GM18873 (cell line): ENCODE measurements around the gene PLCXD1.
A peak's percentile ranks its signal among the peaks of the same experiment; 100 is the strongest.
"Not testable (repeated sequence)": the region's sequence is repeated elsewhere in the genome, so short reads cannot be mapped to it uniquely, and the experiment has no call there.

Experiments
- ATAC-seq: cut with Tn5 transposase; IDR thresholded peaks from one replicate; pipeline ENCODE4 v1.9.1; 2021; ENCODE audit warnings: mild to moderate bottlenecking, moderate library complexity, moderate number of reproducible peaks; ENCODE audit not compliant: unreplicated experiment, low FRiP score

PLCXD1 gene

DNA sequence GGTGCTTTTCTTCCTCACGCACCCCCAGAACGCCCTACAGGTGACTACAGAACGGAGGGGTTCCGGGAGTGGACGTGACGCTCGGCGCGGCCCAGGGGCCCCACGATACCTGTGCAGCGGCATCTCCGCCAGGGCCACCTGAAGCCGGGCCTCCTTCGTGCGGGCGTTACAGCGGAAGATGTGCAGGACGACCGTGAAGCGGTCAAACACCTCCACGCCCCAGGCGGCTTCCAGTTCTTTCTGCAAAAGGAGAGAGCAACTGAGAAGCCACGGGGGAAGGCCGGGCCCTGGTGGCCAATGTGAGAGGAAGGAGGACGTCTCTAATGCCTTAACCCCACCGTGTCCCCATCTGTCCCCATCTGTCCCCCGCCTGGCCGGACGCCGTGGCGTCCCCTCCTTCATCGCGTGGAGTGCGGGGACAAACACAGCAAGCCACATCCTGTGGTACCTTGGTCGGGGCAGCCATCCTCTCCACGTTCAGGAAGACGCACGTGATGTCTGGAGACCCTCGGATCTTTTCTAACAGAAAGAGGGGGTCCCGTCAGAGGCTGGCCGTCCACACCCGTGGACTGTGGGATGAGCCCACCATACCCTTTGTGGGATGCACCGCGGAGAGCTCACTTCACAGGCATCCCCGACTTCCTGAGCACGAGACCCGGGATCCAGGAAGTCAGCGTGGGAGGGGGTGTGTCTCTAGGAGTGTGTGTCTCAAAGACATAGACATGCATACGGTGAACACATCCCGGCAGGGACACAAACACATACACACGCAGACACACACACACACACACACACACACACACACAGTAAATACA is 33.8 kb downstream of the PLCXD1 start:
- ATAC-seq = no peak

DNA sequence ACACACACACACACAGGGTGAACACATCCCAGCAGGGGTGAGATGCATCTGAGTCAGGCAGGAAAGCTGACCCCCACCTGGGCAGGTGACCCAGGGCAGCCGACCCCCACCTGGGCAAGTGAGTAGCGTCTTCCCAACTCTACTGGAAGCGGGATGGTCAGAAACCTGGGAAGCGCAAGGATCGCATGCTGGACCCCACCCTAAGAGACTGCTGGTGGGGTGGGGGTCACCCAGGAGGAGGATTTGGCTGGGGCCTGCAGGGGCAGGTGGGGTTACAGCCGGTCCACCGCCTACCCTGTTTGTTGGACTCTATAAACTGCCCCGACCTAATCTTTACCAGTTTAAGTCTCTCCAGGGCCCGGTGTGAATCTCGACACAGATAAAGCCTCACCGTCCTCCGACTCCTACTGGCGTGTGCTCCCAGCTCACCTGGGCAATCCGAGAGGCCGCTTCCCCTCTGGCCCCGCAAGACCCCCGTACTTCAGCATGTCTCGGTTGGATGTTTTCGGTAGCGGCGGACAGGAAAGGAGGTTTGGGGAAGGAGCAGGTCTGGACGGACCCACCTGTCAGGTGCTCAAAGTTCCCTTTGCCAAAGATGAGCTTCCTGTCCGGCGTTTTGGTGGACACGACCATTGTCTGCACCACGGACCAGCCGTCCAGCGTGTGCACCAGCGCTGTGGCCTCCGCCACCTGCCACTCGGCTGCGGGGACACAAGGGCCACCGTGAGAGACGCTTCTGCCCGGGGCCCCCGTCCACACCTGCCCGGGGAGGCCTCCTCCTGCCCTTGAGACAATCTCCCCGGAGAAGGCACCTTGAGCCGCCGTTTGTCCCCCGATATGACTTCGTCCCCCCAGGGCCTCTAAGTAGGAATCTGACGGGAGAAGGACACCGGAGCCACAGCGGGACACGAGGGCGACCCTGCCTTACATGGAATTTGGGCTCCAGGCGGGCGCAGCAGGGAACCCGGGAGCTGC is 35.5 kb downstream of the PLCXD1 start:
- no peak for ATAC-seq

DNA sequence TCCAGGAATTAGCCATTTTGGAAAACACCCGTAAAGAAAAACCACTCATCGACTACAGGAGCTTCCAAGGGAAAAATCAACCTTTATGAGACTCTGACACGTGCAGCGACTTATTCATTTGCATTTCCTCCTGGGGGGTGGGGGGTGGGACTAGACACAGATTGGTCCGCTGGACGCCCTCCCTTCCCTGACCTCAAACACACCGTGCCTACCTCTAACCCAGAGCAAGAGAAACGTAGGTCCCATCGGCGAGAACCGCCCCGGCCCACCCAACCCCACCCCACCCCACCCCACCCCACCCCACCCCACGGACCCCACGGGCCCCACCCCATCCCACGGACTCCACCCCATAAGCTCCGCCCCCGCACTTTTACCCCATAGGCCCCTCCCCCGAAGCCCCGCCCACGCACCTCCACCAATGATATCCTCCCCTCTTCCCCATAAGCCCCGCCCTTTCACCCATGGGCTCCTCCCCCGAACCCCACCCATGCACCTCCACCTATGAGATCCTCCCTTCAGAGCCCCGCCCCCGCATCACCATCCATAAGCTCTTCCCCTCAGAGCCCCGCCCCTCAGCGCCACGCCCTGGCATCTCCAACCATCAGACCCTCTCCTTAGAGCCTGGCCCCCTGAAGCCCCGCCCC is 36.4 kb downstream of the PLCXD1 start:
- no peak for ATAC-seq

DNA sequence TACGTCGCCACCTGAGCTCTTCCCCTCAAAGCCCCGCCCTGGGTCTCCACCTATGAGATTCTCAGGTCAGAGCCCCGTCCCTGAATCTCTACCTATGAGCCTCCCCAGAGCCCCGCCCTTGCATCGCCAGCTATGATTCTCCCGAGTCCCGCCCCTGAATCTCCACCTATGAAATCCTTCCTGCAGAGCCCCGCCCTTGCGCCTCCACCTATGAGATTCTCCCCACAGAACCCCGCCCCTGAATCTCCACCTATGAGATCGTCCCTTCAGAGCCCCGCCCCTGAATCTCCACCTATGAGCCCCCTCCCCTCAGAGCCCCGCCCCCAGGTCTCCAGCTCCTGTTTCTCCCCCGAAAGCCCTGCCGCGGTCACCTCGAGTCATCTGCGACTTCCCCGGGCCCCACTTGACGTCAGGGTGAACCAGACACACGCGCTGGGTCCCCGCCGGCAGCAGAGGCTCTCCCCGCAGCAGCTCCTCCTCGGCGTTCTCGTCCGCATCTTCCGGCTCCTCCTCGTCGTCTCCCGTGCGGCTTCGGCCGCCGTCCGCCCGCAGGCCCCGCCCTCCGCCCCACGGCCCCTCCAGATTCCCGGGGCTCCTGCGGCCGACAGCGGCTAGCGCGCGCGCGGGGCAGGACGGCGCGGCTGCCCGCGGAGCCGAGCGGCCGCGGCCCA is 37.0 kb downstream of the PLCXD1 start:
- ATAC-seq = peak; percentile 65

DNA sequence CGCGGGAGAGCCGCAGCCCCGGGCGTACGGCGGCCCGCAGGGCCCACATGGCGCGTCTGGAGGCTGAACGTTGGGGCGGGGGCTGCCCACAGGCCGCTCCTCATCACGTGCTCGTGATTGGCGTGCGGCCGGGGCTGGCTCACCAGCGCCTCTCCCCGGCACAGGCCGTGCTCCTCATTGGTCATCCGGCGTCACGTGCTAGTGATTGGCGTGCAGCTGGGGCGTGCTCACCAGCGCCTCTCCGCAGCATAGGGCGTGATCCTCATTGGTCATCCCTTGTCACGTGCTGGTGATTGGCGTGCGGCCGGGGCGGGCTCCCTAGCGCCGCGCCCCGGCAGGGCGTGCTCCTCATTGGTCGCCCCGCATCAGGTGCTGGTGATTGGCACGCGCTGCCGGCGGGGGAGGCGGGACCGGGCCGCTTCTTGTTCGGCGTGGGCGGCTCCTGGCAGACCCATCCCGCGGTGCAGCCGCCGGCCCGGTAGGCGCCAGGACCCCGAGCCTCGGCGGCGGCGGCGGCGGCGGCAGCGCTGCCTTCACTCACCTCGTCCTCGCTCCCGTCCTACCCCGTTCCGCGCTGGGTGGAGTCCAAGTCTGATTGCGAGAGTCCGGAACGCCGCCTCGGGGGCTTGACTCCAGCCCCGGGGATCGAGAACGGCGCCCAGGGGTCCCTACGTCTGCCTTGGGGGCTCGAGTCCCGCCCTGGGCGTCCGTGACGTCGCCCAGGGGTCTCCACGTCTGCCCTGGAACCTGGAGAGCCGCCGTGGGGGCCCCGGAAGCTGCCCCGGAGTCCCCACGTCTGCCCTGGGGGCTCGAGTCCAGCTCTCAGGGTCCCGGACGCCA is 37.8 kb downstream of the PLCXD1 start, which contains the start of gene GTPBP6:
GTPBP6 (minus strand) TSS at position 58 of the 840 bp plus-strand sequence; CDS start at position 49, 9 bp downstream.
- peak; percentile 93 for ATAC-seq

DNA sequence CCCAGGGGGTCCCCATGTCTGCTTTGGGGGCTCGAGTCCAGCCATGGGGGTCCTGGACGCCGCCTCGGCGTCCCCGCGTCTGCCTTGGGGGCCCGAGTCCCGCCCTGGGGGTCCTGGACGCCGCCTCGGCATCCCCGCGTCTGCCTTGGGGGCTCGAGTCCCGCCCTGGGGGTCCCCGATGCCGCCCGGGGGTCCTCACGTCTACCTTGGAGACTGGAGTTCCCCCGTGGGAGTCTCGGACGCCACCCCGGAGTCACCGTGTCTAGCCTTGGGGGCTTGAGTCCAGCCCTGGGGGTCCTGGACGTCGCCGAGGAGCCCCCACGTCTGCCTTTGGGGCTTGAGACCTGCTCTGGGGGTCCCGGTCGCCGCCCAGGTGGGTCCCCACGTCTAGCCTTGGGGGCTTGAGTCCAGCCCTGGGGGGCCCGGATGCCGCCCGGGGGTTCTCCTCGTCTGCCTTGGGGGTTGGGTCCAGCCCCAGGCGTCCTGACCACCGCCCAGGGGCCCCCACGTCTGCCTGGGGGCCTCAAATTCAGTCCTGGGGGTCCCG is 38.5 kb downstream of the PLCXD1 start:
- ATAC-seq = no peak

DNA sequence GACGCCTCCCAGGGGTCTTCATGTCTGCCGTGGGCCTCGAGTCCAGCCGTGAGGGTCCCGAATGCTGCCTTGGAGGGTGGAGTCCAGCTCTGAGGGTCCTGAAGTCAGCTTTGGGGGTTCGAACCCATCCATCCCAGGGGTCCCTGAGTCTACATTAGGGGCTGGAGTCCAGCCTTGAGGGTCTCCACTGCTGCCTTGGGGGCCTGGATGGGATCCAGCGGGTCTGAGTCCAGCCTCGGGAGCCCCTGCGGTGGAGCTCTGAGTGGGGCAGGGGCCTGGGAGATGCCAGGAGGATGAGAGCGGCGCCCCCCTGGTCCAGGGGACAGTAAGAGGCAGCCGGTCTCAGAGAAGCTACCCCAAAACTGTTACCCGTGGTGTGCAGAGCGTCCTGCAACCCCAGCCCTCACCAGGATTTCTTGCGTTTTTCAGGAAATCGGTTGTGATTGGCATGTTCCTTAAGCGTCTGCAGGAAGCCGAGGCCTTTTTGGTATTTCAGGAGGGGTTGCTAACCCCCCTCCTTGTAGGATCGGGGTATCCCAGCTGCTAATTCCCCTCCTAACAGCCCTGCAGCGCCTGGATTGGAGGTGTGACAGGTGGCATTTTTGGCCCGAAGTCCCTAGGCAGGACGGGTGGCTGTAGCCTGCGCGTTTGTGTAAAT is 39.1 kb downstream of the PLCXD1 start:
- no peak for ATAC-seq

DNA sequence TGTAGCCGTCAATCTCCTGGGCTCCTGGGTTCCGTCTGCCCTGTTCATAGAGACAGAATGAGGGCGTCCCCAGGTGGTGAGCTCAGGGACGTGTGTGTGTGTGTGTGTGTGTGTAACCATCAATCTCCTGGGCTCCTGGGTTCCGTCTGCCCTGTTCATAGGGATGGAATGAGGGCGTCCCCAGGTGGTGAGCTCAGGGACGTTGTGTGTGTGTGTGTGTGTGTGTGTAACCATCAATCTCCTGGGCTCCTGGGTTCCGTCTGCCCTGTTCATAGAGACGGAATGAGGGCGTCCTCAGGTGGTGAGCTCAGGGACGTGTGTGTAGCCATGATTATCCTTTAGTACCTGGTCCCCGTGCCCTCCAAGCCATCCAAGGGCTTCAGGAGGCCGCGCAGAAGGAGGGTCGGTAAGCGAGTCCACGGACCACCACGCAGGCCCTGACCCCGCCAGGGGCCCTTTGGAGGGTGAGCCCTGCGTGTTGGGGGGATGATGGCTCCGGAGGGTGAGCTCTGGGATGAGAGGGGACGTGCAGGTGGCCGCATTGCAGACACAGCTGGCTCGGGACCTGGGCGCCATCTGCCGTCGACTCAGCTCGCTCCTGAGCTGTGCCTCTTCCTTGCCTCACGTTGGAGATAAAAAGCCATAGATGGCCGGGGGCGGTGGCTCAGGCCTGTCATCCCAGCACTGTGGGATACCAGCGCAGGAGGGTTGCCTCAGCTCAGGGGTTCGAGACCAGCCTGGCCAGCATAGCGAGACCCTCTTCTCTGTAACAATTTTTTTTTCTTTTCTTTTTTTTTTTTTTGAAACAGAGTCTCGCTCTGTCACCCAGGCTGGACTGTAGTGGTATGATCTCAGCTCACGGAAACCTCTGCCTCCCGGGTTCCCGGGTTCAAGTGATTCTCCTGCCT is 42.8 kb downstream of the PLCXD1 start:
- no peak for ATAC-seq

DNA sequence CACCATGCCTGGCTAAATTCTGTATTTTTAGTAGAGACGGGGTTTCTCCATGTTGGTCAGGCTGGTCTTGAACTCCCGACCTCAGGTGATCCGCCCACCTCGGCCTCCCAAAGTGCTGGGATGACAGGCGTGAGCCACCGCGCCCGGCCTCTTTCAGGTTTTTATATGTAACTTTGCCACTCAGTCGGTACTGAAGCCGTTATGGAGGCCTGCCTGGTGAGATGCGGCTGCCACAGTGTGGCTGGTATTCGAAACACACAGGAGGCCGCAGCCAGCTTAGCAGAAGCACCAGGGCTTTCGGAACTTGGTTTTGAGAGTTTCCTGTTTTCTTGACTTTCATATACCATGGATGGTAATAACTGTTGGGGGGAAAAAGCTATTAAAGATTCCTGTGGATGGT is 43.5 kb downstream of the PLCXD1 start:
- ATAC-seq = not testable (repeated sequence)

DNA sequence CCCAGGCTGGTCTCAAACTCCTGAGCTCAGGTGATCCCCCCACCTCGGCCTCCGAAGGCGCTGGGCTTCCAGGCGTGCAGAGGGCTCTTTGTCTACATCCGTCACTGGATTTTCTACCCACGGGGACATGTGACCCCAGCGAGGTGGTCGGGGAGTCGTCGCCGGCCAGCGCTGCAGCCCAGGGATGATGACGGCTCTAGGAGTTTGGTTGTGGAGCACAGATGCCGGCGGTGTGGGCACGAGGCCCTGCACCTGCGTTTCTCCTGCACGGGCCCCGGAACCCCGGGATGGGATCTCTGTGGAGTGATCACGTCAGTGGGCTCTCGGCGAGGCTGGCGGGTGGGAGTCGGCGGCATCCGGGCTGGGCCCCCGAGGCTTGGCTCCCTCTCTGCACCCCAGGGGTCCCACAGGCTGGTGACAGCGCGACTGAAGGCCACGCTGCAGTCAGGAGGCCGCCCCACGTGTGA is 46.5 kb downstream of the PLCXD1 start:
- no peak for ATAC-seq

DNA sequence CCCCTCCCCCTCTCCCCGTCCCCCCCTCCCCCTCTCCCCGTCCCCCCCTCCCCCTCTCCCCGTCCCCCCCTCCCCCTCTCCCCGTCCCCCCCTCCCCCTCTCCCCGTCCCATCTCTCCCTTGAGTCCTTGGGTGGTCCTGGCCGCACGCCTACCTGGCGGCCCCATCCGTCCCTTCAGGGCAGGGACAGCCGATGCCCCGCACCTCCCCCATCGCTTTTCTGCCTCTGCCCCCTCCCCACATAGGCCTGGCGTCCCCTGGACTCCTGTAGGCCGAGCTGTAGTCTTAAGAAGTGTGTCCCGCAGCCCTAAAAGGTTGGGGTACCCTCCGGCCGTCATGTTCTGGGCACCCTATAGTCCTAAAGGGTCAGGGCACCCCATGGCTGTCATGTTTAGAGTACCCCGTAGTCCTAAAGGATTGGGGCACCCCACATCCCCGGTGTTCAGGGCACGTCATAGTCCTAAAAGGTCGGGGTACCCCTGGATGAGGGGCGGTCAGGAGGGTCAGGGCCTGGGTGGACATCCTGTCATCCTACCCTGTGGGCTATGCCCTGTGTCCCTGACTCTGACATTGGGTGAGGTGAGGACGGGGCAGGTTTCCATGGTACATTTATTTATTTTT is 48.2 kb downstream of the PLCXD1 start:
- ATAC-seq = no peak

DNA sequence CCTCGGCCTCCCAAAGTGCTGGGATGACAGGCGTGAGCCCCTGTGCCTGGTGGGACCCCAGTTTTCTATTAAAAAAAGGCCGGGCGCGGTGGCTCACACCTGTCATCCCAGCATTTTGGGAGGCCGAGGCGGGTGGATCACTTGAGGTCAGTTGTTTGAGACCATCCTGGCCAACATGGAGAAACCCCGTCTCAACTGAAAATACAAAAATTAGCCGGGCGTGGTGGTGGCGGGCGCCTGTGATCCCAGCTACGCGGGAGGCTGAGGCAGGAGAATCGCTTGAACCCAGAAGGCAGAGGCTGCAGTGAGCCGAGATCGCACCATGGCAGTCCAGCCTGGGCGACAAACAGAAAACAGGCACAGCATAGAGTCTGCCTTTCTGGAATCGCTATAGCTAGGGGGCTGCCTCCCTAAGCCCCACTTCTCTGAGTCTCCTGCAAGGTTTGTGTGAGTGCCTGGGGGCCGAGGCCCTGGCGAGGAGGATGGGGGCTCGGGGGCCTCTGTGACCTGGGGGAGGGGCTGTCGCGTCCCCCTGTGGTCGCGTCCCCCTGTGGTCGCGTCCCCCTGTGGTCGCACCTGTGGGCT is 49.1 kb downstream of the PLCXD1 start:
- not testable (repeated sequence) for ATAC-seq

DNA sequence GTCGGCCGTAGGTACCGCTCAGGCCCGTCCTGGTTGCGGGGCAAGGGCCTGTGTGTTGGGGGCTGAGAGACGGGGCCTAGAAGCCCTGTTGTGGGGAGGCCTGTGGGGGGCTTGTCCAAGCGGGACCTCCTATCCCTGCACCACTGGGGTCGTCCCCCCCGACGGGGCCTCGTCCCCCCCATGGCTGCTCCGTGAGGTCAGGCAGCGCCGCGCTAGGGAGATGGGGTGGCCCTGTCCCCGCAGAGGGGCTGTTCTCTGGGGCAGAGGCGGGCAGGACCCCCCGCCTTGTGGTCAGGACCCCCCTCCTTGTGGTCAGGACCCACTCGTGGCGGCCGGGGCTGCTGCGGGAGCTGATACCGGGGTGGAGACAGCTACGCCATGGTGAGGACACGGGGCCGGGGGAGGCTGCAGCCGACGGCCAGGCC is 49.6 kb downstream of the PLCXD1 start:
- no peak for ATAC-seq

DNA sequence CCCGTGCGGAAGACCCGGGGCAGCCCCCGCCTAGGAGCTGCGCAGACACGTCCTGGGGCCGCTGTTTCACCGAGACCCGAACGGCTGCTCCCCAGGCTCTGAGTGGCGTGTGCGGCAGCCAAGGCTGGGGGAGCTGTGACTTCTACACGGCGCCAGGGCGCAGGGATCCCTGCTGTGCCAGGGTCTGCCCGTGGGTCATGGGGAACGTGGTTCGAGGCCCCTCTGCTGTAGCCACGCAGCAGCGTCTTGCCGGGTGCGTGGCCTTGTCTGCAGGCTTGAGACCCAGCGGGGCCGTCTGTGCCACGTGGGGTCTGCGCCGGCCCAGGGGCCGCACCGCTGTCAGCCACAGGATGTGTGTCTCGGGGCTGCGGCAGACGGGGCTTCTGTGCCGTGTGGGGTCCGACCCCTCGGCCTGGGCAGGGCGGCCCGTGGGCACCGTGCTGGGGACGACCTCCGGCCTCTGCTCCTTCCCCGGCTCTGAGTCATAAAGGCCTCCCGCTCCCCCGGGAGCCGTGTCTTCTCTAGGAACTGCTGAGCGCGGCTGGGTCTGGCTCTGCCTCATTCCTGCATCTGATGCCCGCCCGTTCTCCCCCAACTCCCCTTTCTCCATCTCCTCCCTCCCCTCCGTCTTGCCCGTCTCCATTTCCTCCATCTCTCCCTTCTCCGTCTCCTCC is 50.1 kb downstream of the PLCXD1 start:
- ATAC-seq = no peak

DNA sequence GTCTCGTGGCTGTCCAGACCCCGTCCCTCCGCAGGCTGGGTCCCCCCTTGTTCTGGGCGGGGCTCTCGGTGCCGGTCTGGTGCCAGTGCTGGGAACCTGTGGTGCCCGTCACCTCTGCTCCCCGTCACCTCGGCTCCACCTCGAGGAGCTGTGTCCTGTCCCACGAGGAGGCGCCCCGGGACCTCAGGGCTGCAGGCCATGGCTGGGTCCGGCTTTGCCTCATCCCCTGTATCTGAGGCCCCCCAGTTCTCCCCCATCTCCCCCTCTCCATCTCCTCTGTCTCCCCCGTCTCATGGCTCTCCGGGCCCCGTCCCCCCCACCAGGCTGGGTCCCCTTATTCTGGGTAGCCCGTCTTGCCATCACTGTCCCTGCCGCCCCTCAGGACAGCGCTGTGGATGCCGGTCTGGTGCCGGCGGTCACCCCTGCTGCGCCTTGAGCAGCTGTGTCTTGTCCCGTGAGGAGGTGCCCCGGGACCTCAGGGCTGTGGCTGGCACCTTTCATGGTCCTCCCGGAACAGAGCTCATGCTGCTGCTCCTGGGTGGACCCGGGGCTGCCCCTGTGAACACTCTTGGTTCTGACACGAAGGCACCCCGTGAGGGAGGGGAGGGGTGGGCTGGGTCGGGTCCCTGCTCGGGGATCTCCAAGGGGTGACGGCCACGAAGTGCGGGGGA is 50.8 kb downstream of the PLCXD1 start:
- ATAC-seq = no peak

DNA sequence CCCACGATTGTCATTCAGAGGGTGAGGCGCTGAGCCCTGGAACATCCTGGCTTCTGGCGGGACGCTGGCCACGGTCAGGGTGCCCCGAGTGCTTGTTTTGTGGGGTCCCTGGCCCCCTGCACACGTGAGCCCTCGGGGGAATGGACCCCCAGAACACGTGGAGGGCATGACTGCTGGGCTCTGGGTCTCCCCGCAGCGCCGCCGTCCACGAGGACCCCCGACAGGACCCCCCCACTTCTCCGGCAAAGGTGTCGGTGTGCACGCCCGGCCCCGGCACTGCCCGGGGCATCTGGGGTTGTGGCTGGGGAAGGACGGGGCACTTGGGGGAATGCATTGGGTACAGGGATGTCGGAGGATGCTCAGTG is 51.3 kb downstream of the PLCXD1 start:
- no peak for ATAC-seq
